Small intestine (tissue), 16 donors: ENCODE measurements around the gene ADAMTS18. TPM values are rescaled to one million over a fixed set of nuclear protein-coding genes. Genes with fewer than 3 reads are reported as not detected.

ENCODE experiments used
- DNase-seq, 2 donors: peaks; one replicate each; pipeline versions ENCODE4 v3.0.0 to v3.0.0-alpha.2; 2013
- FAIRE-seq: peaks from 2 replicates; lab custom pipeline; 2012; peaks lifted over from hg19 to GRCh38; lab: Jason Lieb, UNC
- H3K27ac ChIP-seq, 3 donors: one replicate each; pipeline ENCODE4 v1.5.1; 2013; ENCODE audit warnings: low read length in 2 of 3, mild to moderate bottlenecking in 2 of 3, control low read depth in 1 of 3, inconsistent platforms in 1 of 3, low read depth in 1 of 3, moderate library complexity in 1 of 3
- H3K27me3 ChIP-seq, 3 donors: one replicate each; pipeline ENCODE4 v1.6.1; 2013; ENCODE audit warnings: low read length in 3 of 3, inconsistent platforms in 1 of 3; ENCODE audit not compliant: control insufficient read depth in 3 of 3, insufficient read depth in 3 of 3
- H3K36me3 ChIP-seq, 3 donors: one replicate each; pipeline ENCODE4 v1.6.1; 2013; ENCODE audit warnings: low read length in 3 of 3, inconsistent platforms in 1 of 3, low read depth in 1 of 3, mild to moderate bottlenecking in 1 of 3, moderate library complexity in 1 of 3; ENCODE audit not compliant: control insufficient read depth in 3 of 3, insufficient read depth in 2 of 3
- H3K4me1 ChIP-seq, 3 donors: one replicate each; pipeline ENCODE4 v1.6.1; 2013; ENCODE audit warnings: low read length in 2 of 3, inconsistent platforms in 1 of 3, low read depth in 1 of 3, mild to moderate bottlenecking in 1 of 3, moderate library complexity in 1 of 3; ENCODE audit not compliant: control insufficient read depth in 3 of 3, insufficient read depth in 2 of 3
- H3K4me3 ChIP-seq, 3 donors: one replicate each; pipeline ENCODE4 v1.5.1; 2013; ENCODE audit warnings: low read length in 3 of 3, control low read depth in 1 of 3, inconsistent platforms in 1 of 3, low read depth in 1 of 3, mild to moderate bottlenecking in 1 of 3, moderate library complexity in 1 of 3
- H3K9me3 ChIP-seq, 2 donors: one replicate each; pipeline ENCODE4 v1.6.1; 2013; ENCODE audit warnings: low read depth in 1 of 2, low read length in 1 of 2; ENCODE audit not compliant: control insufficient read depth in 2 of 2, insufficient read depth in 1 of 2
- WGBS, 3 donors: extraction: QIAGEN DNeasy Blood & Tissue Kit; methylation state at CpG; one replicate each; pipeline ENCODE4 v1.1.7; 2013; 5-methylcytosine and 5-hydroxymethylcytosine counted together
- long read RNA-seq, 10 donors: transcript quantifications; one replicate each; lab custom pipeline, GENCODE V29; 2026
- polyA plus RNA-seq, 4 donors: library from polyadenylated mRNA; stranded (reverse) in 3 of 4; unstranded in 1 of 4; fragments of 200-250 nt in 3 of 4; fragments of 120-200 nt in 1 of 4; gene quantifications; one replicate each; pipeline versions ENCODE4 v1.2.1 to v1.2.3, GENCODE V29; 2013
- donor health status: healthy with polysubstance abuse.
- donor health status: control.
- donor health status: control.
- donor health status: Bipolar disorder and iron deficiency.
- donor health status: healthy.

Gene ADAMTS18, protein sequence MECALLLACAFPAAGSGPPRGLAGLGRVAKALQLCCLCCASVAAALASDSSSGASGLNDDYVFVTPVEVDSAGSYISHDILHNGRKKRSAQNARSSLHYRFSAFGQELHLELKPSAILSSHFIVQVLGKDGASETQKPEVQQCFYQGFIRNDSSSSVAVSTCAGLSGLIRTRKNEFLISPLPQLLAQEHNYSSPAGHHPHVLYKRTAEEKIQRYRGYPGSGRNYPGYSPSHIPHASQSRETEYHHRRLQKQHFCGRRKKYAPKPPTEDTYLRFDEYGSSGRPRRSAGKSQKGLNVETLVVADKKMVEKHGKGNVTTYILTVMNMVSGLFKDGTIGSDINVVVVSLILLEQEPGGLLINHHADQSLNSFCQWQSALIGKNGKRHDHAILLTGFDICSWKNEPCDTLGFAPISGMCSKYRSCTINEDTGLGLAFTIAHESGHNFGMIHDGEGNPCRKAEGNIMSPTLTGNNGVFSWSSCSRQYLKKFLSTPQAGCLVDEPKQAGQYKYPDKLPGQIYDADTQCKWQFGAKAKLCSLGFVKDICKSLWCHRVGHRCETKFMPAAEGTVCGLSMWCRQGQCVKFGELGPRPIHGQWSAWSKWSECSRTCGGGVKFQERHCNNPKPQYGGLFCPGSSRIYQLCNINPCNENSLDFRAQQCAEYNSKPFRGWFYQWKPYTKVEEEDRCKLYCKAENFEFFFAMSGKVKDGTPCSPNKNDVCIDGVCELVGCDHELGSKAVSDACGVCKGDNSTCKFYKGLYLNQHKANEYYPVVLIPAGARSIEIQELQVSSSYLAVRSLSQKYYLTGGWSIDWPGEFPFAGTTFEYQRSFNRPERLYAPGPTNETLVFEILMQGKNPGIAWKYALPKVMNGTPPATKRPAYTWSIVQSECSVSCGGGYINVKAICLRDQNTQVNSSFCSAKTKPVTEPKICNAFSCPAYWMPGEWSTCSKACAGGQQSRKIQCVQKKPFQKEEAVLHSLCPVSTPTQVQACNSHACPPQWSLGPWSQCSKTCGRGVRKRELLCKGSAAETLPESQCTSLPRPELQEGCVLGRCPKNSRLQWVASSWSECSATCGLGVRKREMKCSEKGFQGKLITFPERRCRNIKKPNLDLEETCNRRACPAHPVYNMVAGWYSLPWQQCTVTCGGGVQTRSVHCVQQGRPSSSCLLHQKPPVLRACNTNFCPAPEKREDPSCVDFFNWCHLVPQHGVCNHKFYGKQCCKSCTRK (N-terminal part only)
- polyA plus RNA-seq, result 1 to 10 TPM in 1 of 4 donors, under 1 TPM in 1, not detected in 2; 0.03 to 2.2 TPM
- long read RNA-seq, donor 1, result 0 reads
- long read RNA-seq, donor 2, result 0 reads
- long read RNA-seq, donor 3, result 0 reads
- long read RNA-seq, donor 4, result 0 reads
- long read RNA-seq, donor 5, result 0 reads
- long read RNA-seq, donor 6, result 0 reads
- long read RNA-seq, donor 7, result 0 reads
- long read RNA-seq, donor 8, result 0 reads
- long read RNA-seq, donor 9, result 0 reads
- long read RNA-seq, donor 10, result 0 reads

DNA sequence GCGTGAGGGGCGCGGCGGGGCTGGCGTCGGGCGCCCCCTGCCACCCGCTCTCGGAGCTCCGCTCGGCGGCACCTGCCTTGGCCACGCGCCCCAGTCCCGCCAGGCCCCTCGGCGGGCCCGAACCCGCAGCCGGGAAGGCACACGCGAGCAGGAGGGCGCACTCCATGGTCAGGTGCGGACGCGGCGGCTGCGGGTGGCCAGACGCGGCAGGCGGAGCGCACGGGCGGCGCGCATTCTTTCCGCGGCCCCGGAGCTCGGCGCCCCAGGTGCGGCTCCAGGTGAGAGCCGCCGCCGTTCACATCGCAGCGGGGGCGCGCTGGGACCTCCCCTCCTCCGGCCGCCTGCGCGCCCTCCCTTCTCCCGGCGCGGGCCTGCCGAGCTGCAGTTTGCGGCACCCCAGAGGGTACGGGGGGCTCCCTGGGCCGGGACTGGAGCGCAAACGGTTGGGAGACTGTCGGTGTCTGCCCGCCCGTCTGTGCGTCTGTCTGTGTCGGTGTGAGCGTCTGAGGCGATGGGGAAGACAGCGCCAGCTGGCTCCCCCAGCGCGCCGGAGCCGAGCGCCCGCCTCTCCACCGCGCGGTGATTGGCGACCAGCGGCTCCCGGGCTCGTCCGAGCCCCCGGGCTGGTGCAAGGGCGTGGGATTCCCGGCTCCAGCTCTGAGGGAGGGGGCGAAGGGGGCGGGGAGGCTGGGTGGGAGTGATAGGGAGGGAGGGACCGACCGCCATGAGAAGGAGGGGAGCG, at the start of gene ADAMTS18:
TSS of gene ADAMTS18 (minus strand) at position 505 of the 742 bp plus-strand sequence. CDS start at position 166, 339 bp downstream.
- Histone ChIP-seq H3K4me3 (no peak within 1 kb of the TSS), H3K27me3 (peaks cover 9 to 39% (median 17%) of the 10 kb centered on the region in 3 donors), H3K4me1 (no peaks in the 10 kb centered on the region), H3K27ac (no peak within 1 kb of the TSS), H3K36me3 (no peaks in the 10 kb centered on the region), H3K9me3 (no peaks in the 10 kb centered on the region)
- no peak for FAIRE-seq
- peak in 1 of 2 donors; percentile 16 for DNase-seq
- WGBS, 3 donors, result 1 to 4% (median 2%) methylated on average over 69 to 92 of the region's 92 CpGs

DNA sequence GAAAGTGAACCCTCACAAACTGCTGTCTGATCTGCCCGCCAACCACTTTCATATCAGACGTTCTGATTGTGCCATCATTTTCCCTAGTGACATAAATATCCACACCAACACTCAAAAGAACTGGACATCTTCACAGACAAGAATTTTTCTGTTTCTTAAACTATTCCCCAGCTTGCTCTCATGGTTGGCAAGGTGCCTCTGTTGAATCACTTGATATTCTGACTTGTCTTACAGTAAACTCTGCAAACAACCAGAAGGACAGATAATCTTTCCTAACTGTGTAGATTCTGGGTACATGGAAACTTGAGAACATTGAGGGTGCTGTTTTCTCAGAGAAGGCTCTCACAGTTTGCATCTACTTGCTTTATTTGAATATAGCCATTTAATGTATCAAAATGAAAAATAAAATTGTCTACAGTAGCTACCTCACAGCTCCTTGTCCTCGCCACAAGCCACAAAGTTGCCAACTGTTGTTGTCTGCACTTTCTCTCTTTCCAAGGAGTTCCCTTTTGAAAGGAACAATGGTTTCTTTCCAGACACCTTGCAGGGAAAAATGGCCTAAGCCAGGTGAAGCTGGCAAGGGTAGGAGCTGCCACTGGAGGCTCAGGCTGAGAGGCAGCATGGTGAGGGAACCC, 46.0 kb upstream of the ADAMTS18 start:
- WGBS, 3 donors, result 76 to 78% (median 78%) methylated on average over 3 of the region's 3 CpGs
- no peaks in the 10 kb centered on the region for H3K9me3 ChIP-seq
- H3K27me3 ChIP-seq, result no peaks in the 10 kb centered on the region
- no peak overlapping the region for H3K27ac ChIP-seq
- no peaks in the 10 kb centered on the region for H3K36me3 ChIP-seq
- no peaks in the 10 kb centered on the region for H3K4me1 ChIP-seq
- FAIRE-seq (no peak), DNase-seq (no peak)
- no peak overlapping the region for H3K4me3 ChIP-seq

DNA sequence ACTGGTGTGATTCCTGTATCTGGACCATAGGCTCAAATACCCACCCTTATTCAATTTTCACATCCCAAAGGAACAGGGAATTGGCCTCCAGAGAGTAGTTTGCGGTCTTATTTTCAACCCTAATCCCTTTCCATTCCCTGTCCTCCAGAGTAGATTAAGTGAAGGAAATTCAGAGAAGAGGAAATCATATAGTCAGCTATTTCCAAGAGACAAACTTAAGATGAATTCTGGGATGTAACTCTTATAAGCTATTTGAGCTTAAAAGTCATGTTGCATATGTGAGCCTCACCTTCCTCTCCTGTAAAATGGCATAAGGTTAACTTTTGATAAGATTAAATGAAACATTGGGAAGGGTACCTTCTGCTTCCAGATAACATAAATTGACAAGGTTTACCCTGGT, 37.4 kb upstream of the ADAMTS18 start:
- FAIRE-seq, result no peak
- no peaks in the 10 kb centered on the region for H3K4me1 ChIP-seq
- H3K27ac ChIP-seq, result no peak overlapping the region
- no peaks in the 10 kb centered on the region for H3K36me3 ChIP-seq
- H3K9me3 ChIP-seq, result no peaks in the 10 kb centered on the region
- no peaks in the 10 kb centered on the region for H3K27me3 ChIP-seq
- 83 to 97% (median 92%) methylated on average over 1 of the region's 1 CpG for WGBS, 3 donors
- no peak overlapping the region for H3K4me3 ChIP-seq
- DNase-seq, result no peak

DNA sequence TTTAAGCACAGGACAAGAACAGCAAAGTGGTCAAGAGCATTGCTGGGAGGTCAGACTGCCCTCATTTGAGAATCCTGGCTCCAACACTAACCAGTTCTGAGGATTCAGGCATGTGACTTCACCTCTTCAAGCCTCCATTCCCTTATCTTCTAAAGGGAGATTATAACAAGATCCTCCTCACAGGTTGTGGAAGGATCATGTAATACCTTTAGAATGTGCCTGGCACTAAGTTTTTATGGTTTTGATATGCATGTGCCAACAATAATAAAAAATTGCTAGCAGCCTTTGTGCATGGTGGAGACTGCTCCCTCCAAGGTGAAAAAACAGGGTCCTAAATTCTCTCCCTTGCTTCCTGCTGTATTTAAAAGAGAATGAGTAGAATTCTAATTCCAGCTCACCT, 36.0 kb upstream of the ADAMTS18 start:
- Histone ChIP-seq H3K36me3 (no peaks in the 10 kb centered on the region), H3K27me3 (no peaks in the 10 kb centered on the region), H3K4me1 (no peaks in the 10 kb centered on the region), H3K27ac (no peak overlapping the region), H3K4me3 (no peak overlapping the region), H3K9me3 (no peaks in the 10 kb centered on the region)
- no peak for DNase-seq
- no peak for FAIRE-seq

DNA sequence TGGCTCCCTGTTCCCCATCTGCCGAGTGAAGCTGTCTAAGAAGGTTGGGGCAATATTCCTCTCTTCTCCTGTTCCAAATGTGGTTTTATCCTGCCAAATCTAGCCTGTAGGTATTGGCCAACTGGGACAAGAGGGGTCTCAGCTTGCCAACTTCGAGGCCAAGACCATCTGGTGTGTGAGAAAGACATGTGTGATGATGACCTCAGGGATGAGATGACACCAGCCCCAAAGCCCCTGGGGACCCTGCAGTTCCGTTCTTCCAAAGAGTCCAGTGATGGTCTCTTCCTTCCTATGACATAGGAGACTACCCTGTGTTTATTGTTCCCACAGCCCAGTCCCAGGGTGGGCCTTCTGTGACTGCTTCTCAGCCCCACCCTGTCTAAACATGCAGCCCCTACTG, 34.8 kb upstream of the ADAMTS18 start:
- no peaks in the 10 kb centered on the region for H3K4me1 ChIP-seq
- no peaks in the 10 kb centered on the region for H3K27me3 ChIP-seq
- 55 to 63% (median 61%) methylated on average over 3 of the region's 3 CpGs for WGBS, 3 donors
- no peak overlapping the region for H3K27ac ChIP-seq
- FAIRE-seq (no peak), DNase-seq (no peak)
- H3K36me3 ChIP-seq, result no peaks in the 10 kb centered on the region
- H3K4me3 ChIP-seq, result no peak overlapping the region
- no peaks in the 10 kb centered on the region for H3K9me3 ChIP-seq

DNA sequence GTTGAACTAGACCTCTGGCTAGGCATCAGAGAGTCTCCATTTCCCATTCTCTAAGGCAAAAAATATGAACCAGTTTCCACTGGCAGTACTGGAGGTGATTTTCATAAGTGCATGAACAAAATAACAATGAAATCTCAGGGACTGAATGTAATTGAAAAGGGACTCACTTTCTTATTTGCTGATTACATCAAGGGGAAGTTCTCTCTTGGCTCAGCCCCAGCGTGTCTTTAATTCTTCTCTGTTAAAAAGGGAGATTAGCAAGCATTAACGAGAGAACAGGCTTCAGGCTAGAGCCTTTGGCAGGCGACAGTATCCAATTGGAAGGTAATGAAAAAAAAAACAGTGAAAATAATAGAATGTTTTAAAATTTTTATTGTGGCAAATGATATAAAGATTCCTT, 34.0 kb upstream of the ADAMTS18 start:
- no peak overlapping the region for H3K4me3 ChIP-seq
- no peak for FAIRE-seq
- H3K36me3 ChIP-seq, result no peaks in the 10 kb centered on the region
- DNase-seq, result no peak
- H3K4me1 ChIP-seq, result no peaks in the 10 kb centered on the region
- H3K27me3 ChIP-seq, result no peaks in the 10 kb centered on the region
- WGBS, 3 donors, result 36 to 49% (median 41%) methylated on average over 3 of the region's 3 CpGs
- no peak overlapping the region for H3K27ac ChIP-seq
- H3K9me3 ChIP-seq, result no peaks in the 10 kb centered on the region

DNA sequence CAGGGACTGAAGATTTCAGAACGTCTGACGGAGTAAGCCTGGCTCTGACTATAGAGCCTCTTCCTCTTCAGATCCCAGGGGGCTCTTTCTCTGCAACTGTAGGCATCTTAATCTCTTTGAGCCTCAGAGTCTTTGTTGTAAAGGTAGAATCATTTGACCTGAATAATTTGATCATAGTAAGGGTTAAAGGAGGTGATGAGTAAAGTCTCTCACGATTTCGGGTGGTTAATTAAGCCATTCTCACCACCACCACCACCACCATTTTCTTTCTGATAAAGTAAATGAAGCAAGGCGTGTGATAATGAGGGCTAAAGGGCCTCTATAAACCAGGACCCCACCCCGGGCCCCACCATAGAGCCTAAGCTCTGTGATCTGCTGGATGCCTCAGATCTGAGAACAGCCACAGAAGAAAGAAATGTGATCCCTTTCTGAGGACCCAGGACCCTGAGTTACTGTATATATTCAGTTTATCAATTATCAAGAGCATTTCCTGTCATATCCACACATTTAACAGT, 33.0 kb upstream of the ADAMTS18 start:
- no peaks in the 10 kb centered on the region for H3K36me3 ChIP-seq
- no peak overlapping the region for H3K4me3 ChIP-seq
- no peaks in the 10 kb centered on the region for H3K4me1 ChIP-seq
- FAIRE-seq (no peak), DNase-seq (no peak)
- no peak overlapping the region for H3K27ac ChIP-seq
- no peaks in the 10 kb centered on the region for H3K9me3 ChIP-seq
- 50 to 58% (median 58%) methylated on average over 6 of the region's 6 CpGs for WGBS, 3 donors
- no peaks in the 10 kb centered on the region for H3K27me3 ChIP-seq
